T follicular helper cell (primary cell): Measurements from ENCODE around the gene OR5D13.

ENCODE experiments used
- DNase-seq: peaks from one replicate; pipeline ENCODE4 v3.0.0-alpha.2; 2020; ENCODE audit warnings: low read depth
- total RNA-seq, 2 experiments: gene quantifications; one replicate each; lab custom pipeline; 2026; lab: John Stamatoyannopoulos, UW

Gene OR5D13, protein sequence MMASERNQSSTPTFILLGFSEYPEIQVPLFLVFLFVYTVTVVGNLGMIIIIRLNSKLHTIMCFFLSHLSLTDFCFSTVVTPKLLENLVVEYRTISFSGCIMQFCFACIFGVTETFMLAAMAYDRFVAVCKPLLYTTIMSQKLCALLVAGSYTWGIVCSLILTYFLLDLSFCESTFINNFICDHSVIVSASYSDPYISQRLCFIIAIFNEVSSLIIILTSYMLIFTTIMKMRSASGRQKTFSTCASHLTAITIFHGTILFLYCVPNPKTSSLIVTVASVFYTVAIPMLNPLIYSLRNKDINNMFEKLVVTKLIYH
- total RNA-seq: 0 reads per million in 2 experiments

GRCh38 chr11:55773138-55773537 lies at the start of gene OR5D13:
Gene OR5D13 (plus strand): TSS chr11:55773438. CDS start chr11:55773438, 0 bp downstream.
- no peak for DNase-seq

DNA sequence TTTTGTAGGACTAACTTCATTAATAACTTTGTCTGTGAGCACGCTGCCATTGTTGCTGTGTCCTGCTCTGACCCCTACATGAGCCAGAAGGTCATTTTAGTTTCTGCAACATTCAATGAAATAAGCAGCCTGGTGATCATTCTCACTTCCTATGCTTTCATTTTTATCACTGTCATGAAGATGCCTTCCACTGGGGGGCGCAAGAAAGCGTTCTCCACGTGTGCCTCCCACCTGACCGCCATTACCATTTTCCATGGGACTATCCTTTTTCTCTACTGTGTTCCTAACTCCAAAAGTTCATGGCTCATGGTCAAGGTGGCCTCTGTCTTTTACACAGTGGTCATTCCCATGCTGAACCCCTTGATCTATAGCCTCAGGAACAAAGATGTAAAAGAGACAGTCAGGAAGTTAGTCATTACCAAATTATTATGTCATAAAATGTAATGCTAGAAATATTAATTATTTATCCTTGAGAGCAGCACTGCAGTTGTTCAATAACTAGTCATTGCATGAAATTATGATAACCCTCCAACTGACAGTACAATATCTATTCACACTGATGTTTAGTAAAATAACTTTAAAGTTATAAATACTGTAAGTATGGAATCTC lies 46.4 kb upstream of the OR5D13 start:
- DNase-seq: no peak

DNA sequence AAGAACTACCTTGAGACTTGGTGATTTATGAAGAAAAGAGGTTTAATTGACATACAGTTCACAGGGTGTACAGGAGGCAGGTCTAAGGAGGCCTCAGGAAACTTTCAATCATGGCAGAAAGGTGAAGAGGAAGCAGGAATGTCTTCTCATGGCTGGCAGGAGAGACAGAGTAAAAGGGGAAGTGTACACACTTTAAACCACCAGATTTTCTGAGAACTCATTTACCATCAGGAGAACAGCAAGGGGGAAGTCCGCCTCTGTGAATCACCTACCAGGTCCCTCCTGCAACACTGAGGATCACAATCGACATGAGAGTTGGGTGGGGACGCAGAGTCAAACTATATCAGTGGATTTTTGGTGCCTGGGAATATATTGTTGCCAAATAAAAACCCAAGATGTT lies 40.3 kb upstream of the OR5D13 start:
- no peak for DNase-seq

DNA sequence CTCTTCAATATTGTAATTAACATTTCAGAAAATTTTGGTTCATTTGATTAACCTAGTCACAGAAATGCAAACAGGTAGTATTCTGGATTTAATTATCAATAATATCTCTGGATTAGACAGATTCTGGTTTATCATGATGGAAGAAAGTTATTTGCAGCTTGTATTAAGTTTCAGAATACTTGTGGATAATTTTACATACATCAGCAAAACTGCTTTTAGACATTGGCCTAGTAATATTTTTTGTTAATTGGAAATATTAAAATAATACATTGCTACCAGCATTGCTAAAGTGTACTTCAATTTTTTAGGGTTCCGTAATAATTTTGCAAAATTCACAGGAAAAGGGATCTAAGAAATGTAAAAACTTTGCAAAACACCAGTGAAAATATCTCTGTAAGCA lies 18.4 kb downstream of the OR5D13 start:
- no peak for DNase-seq

GRCh38 chr11:55793321-55793720 lies 20.1 kb downstream of the OR5D13 start:
- DNase-seq: no peak

- DNase-seq: no peak
Measured at GRCh38 chr11:55795256-55795655, 22.0 kb downstream of the OR5D13 start, which contains the start of gene OR5D14. Gene OR5D14 (plus strand): TSS chr11:55795556. CDS start chr11:55795556, 0 bp downstream.

GRCh38 chr11:55806248-55806647 lies 33.0 kb downstream of the OR5D13 start:
- no peak for DNase-seq

DNA sequence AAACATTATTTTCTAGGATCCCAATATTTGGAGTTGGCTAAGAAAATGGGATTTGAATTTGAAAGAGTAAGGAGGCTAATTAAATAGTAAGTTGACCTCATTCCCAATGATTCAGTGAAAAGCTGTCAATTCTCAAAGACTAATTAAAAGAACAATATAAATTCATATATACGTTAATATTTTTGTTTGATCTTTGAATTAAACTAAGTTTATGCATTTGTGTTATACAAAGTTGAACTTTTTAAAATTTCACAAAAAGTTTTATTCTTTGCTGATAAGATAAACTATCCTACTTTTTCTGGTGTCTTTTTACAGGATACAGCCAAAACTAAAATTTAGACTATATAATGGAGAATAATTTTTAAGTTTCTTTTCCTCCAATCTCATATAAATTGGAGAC lies 37.8 kb downstream of the OR5D13 start, which contains the start of gene OR5L1:
OR5L1 (plus strand) TSS at position 301 of the 400 bp plus-strand sequence. CDS start 100 bp downstream, outside the sequence.
- no peak for DNase-seq

DNA sequence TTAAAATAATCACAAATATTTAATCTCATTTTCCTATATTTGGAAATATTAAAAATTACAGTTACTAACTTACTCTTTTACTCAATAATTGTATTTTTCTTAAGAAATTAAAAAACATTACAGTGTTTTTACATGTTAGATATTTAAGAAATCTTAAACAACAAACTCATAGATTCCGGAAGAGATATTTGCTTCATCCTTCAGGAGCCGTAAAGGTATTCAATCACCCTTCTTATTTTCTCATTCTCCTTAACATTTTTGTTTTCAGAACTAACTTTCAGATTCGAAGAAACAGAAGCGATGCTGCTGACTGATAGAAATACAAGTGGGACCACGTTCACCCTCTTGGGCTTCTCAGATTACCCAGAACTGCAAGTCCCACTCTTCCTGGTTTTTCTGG lies 46.1 kb downstream of the OR5D13 start, which contains the start of gene OR5D18:
OR5D18 (plus strand) TSS at position 301 of the 400 bp plus-strand sequence; CDS start at position 301, 0 bp downstream.
- no peak for DNase-seq
